Trophoblast cell (in vitro differentiated cells and primary cell): ENCODE results near the gene MAPT.

ENCODE experiments used
- DNase-seq, 2 donors: peaks; one replicate each; pipeline ENCODE4 v3.0.0-alpha.2; 2016
- H2AFZ ChIP-seq: 2 replicates; pipeline ENCODE4 v1.6.1; 2013; ENCODE audit warnings: low read length, moderate library complexity, mild to moderate bottlenecking; ENCODE audit not compliant: insufficient read depth, poor library complexity
- H2AK5ac ChIP-seq: 2 replicates; pipeline ENCODE4 v1.6.1; 2013; ENCODE audit warnings: mild to moderate bottlenecking, low read length
- H2BK120ac ChIP-seq: 2 replicates; pipeline ENCODE4 v1.6.1; 2013; ENCODE audit warnings: low read length, mild to moderate bottlenecking, moderate library complexity; ENCODE audit not compliant: insufficient read depth, poor library complexity
- H2BK12ac ChIP-seq: 2 replicates; pipeline ENCODE4 v1.6.1; 2013; ENCODE audit warnings: mild to moderate bottlenecking, low read length, moderate library complexity
- H2BK5ac ChIP-seq: 2 replicates; pipeline ENCODE4 v1.6.1; 2013; ENCODE audit warnings: low read length, low read depth, moderate library complexity, mild to moderate bottlenecking; ENCODE audit not compliant: poor library complexity
- H3K14ac ChIP-seq: 2 replicates; pipeline ENCODE4 v1.6.1; 2013; ENCODE audit warnings: mild to moderate bottlenecking, low read length
- H3K18ac ChIP-seq: 2 replicates; pipeline ENCODE4 v1.6.1; 2013; ENCODE audit warnings: mild to moderate bottlenecking, low read length
- H3K23ac ChIP-seq: 2 replicates; pipeline ENCODE4 v1.6.1; 2013; ENCODE audit warnings: low read length
- H3K27ac ChIP-seq: 2 replicates; pipeline ENCODE4 v1.5.1; 2013; ENCODE audit warnings: low read depth, mild to moderate bottlenecking, inconsistent platforms, low read length, moderate library complexity
- H3K27me3 ChIP-seq: 2 replicates; pipeline ENCODE4 v1.6.1; 2013; ENCODE audit warnings: inconsistent platforms, mild to moderate bottlenecking, low read length, moderate library complexity; ENCODE audit not compliant: insufficient read depth
- H3K36me3 ChIP-seq, 2 experiments: 1 replicate in 1 of 2; 2 replicates in 1 of 2; pipeline ENCODE4 v1.6.1; 2013; ENCODE audit warnings: low read length in 2 of 2, mild to moderate bottlenecking in 2 of 2, moderate library complexity in 1 of 2; ENCODE audit not compliant: insufficient read depth in 2 of 2, control insufficient read depth in 1 of 2
- H3K4ac ChIP-seq: 2 replicates; pipeline ENCODE4 v1.6.1; 2013; ENCODE audit warnings: low read depth, mild to moderate bottlenecking, low read length, moderate library complexity
- H3K4me1 ChIP-seq, 2 experiments: 1 replicate in 1 of 2; 2 replicates in 1 of 2; pipeline ENCODE4 v1.6.1; 2013; ENCODE audit warnings: low read length in 2 of 2, mild to moderate bottlenecking in 2 of 2, moderate library complexity in 1 of 2; ENCODE audit not compliant: insufficient read depth in 2 of 2, control insufficient read depth in 1 of 2
- H3K4me2 ChIP-seq: 2 replicates; pipeline ENCODE4 v1.6.1; 2013; ENCODE audit warnings: inconsistent platforms, mild to moderate bottlenecking, low read length, moderate library complexity
- H3K4me3 ChIP-seq: 2 replicates; pipeline ENCODE4 v1.5.1; 2013; ENCODE audit warnings: mild to moderate bottlenecking, low read depth, low read length, inconsistent platforms
- H3K79me1 ChIP-seq: one replicate; pipeline ENCODE4 v1.6.1; 2013; ENCODE audit warnings: low read length
- H3K79me2 ChIP-seq: 2 replicates; pipeline ENCODE4 v1.6.1; 2013; ENCODE audit warnings: low read length, mild to moderate bottlenecking; ENCODE audit not compliant: control insufficient read depth, insufficient read depth, poor library complexity
- H3K9ac ChIP-seq: 2 replicates; pipeline ENCODE4 v1.6.1; 2013; ENCODE audit warnings: mild to moderate bottlenecking, low read length
- H3K9me3 ChIP-seq: 2 replicates; pipeline ENCODE4 v1.6.1; 2013; ENCODE audit warnings: low read depth, mild to moderate bottlenecking, control low read depth, inconsistent platforms, low read length; ENCODE audit not compliant: insufficient read depth
- H4K12ac ChIP-seq: 2 replicates; pipeline ENCODE4 v1.6.1; 2013; ENCODE audit warnings: low read depth, mild to moderate bottlenecking, low read length, moderate library complexity
- H4K8ac ChIP-seq: 2 replicates; pipeline ENCODE4 v1.6.1; 2013; ENCODE audit warnings: low read depth, mild to moderate bottlenecking, low read length, moderate library complexity
- H4K91ac ChIP-seq: one replicate; pipeline ENCODE4 v1.6.1; 2013; ENCODE audit warnings: low read depth, mild to moderate bottlenecking, low read length, moderate library complexity
- WGBS: extraction: QIAGEN DNeasy Blood & Tissue Kit; methylation state at CpG from one replicate; pipeline ENCODE4 v1.1.7; 2013; ENCODE audit warnings: missing lambda C conversion rate; ENCODE audit not compliant: insufficient read length, insufficient coverage; ENCODE audit errors: extremely low coverage; 5-methylcytosine and 5-hydroxymethylcytosine counted together

Gene MAPT

DNA sequence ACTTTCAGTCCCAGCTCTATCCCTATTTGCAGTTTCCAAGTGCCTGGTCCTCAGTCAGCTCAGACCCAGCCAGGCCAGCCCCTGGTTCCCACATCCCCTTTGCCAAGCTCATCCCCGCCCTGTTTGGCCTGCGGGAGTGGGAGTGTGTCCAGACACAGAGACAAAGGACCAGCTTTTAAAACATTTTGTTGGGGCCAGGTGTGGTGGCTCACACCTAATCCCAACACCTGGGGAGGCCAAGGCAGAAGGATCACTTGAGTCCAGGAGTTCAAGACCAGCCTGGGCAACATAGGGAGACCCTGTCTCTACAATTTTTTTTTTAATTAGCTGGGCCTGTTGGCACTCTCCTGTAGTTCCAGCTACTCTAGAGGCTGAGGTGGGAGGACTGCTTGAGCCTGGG lies 106.4 kb downstream of the MAPT start:
- H4K12ac ChIP-seq, result no peak overlapping the region
- no peaks in the 10 kb centered on the region for H3K4me1 ChIP-seq
- no peak overlapping the region for H3K4ac ChIP-seq
- no peak overlapping the region for H3K27ac ChIP-seq
- no peak overlapping the region for H4K91ac ChIP-seq
- no peaks in the 10 kb centered on the region for H3K36me3 ChIP-seq
- no peak overlapping the region for H3K14ac ChIP-seq
- no peaks in the 10 kb centered on the region for H3K79me2 ChIP-seq
- no peak overlapping the region for H3K4me2 ChIP-seq
- H3K18ac ChIP-seq, result no peak overlapping the region
- no peak overlapping the region for H3K23ac ChIP-seq
- H3K9me3 ChIP-seq, result peaks cover 2% of the 10 kb centered on the region
- no peaks in the 10 kb centered on the region for H3K79me1 ChIP-seq
- no peak overlapping the region for H2AFZ ChIP-seq
- no peak for DNase-seq
- no peak overlapping the region for H3K9ac ChIP-seq
- no peak overlapping the region for H4K8ac ChIP-seq
- no peaks in the 10 kb centered on the region for H3K27me3 ChIP-seq
- H2BK12ac ChIP-seq, result no peak overlapping the region
- no peak overlapping the region for H2AK5ac ChIP-seq
- no peak overlapping the region for H3K4me3 ChIP-seq
- WGBS, result no CpG with 5 or more reads among the region's 2 CpGs
- H2BK120ac ChIP-seq, result no peak overlapping the region
- H2BK5ac ChIP-seq, result no peak overlapping the region

DNA sequence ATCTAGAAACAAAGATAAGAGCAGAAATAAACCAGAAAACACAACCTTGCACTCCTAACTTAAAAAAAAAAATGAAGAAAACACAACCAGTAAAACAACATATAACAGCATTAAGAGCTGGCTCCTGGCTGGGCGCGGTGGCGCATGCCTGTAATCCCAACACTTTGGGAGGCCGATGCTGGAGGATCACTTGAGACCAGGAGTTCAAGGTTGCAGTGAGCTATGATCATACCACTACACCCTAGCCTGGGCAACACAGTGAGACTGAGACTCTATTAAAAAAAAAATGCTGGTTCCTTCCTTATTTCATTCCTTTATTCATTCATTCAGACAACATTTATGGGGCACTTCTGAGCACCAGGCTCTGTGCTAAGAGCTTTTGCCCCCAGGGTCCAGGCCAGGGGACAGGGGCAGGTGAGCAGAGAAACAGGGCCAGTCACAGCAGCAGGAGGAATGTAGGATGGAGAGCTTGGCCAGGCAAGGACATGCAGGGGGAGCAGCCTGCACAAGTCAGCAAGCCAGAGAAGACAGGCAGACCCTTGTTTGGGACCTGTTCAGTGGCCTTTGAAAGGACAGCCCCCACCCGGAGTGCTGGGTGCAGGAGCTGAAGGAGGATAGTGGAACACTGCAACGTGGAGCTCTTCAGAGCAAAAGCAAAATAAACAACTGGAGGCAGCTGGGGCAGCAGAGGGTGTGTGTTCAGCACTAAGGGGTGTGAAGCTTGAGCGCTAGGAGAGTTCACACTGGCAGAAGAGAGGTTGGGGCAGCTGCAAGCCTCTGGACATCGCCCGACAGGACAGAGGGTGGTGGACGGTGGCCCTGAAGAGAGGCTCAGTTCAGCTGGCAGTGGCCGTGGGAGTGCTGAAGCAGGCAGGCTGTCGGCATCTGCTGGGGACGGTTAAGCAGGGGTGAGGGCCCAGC lies 107.3 kb downstream of the MAPT start:
- no peak overlapping the region for H2BK5ac ChIP-seq
- no peak overlapping the region for H3K27ac ChIP-seq
- H2BK12ac ChIP-seq, result no peak overlapping the region
- WGBS, result no CpG with 5 or more reads among the region's 13 CpGs
- no peak overlapping the region for H2BK120ac ChIP-seq
- peaks cover 2% of the 10 kb centered on the region for H3K9me3 ChIP-seq
- no peak overlapping the region for H3K4me3 ChIP-seq
- no peak overlapping the region for H4K8ac ChIP-seq
- H4K91ac ChIP-seq, result no peak overlapping the region
- no peak overlapping the region for H3K9ac ChIP-seq
- no peaks in the 10 kb centered on the region for H3K79me2 ChIP-seq
- H3K4ac ChIP-seq, result no peak overlapping the region
- H3K79me1 ChIP-seq, result no peaks in the 10 kb centered on the region
- DNase-seq, result peak in 1 of 2 donors; percentile 43
- H2AFZ ChIP-seq, result no peak overlapping the region
- H3K27me3 ChIP-seq, result no peaks in the 10 kb centered on the region
- H3K23ac ChIP-seq, result no peak overlapping the region
- H2AK5ac ChIP-seq, result no peak overlapping the region
- no peaks in the 10 kb centered on the region for H3K36me3 ChIP-seq
- H3K4me2 ChIP-seq, result no peak overlapping the region
- no peaks in the 10 kb centered on the region for H3K4me1 ChIP-seq
- H3K18ac ChIP-seq, result no peak overlapping the region
- no peak overlapping the region for H3K14ac ChIP-seq
- H4K12ac ChIP-seq, result no peak overlapping the region

DNA sequence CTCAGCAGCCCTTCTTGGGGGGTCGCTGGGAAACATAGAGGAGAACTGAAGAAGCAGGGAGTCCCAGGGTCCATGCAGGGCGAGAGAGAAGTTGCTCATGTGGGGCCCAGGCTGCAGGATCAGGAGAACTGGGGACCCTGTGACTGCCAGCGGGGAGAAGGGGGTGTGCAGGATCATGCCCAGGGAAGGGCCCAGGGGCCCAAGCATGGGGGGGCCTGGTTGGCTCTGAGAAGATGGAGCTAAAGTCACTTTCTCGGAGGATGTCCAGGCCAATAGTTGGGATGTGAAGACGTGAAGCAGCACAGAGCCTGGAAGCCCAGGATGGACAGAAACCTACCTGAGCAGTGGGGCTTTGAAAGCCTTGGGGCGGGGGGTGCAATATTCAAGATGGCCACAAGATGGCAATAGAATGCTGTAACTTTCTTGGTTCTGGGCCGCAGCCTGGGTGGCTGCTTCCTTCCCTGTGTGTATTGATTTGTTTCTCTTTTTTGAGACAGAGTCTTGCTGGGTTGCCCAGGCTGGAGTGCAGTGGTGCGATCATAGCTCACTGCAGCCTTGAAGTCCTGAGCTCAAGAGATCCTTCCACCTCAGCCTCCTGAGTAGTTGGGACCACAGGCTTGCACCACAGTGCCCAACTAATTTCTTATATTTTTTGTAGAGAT lies 108.1 kb downstream of the MAPT start:
- Histone ChIP-seq H3K79me2 (no peaks in the 10 kb centered on the region), H3K23ac (no peak overlapping the region), H3K27me3 (no peaks in the 10 kb centered on the region), H3K18ac (no peak overlapping the region), H3K36me3 (no peaks in the 10 kb centered on the region), H2AFZ (no peak overlapping the region), H2BK120ac (no peak overlapping the region), H3K9ac (no peak overlapping the region), H4K91ac (no peak overlapping the region), H2BK5ac (no peak overlapping the region), H3K14ac (no peak overlapping the region), H3K4me1 (no peaks in the 10 kb centered on the region), H2AK5ac (no peak overlapping the region), H2BK12ac (no peak overlapping the region), H3K27ac (no peak overlapping the region), H3K79me1 (no peaks in the 10 kb centered on the region), H3K4me2 (no peak overlapping the region), H4K8ac (no peak overlapping the region), H4K12ac (no peak overlapping the region), H3K4me3 (no peak overlapping the region), H3K9me3 (peaks cover 2% of the 10 kb centered on the region), H3K4ac (no peak overlapping the region)
- DNase-seq, result peak; percentile 69 to 90
- no CpG with 5 or more reads among the region's 8 CpGs for WGBS

DNA sequence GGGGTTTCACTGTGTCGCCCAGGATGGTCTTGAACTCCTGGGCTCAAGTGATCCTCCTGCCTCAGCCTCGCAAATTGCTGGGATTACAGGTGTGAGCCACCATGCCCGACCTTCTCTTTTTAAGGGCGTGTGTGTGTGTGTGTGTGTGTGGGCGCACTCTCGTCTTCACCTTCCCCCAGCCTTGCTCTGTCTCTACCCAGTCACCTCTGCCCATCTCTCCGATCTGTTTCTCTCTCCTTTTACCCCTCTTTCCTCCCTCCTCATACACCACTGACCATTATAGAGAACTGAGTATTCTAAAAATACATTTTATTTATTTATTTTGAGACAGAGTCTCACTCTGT lies 108.6 kb downstream of the MAPT start:
- no peak overlapping the region for H3K4ac ChIP-seq
- no peak overlapping the region for H3K4me3 ChIP-seq
- H3K36me3 ChIP-seq, result no peaks in the 10 kb centered on the region
- H2BK5ac ChIP-seq, result no peak overlapping the region
- peaks cover 2% of the 10 kb centered on the region for H3K9me3 ChIP-seq
- no CpG with 5 or more reads among the region's 7 CpGs for WGBS
- no peak overlapping the region for H2BK12ac ChIP-seq
- H3K27me3 ChIP-seq, result no peaks in the 10 kb centered on the region
- no peak overlapping the region for H3K23ac ChIP-seq
- no peaks in the 10 kb centered on the region for H3K79me2 ChIP-seq
- no peak for DNase-seq
- H4K91ac ChIP-seq, result no peak overlapping the region
- H3K18ac ChIP-seq, result no peak overlapping the region
- H2AK5ac ChIP-seq, result no peak overlapping the region
- no peak overlapping the region for H3K27ac ChIP-seq
- no peak overlapping the region for H4K12ac ChIP-seq
- no peak overlapping the region for H2BK120ac ChIP-seq
- no peaks in the 10 kb centered on the region for H3K4me1 ChIP-seq
- no peak overlapping the region for H4K8ac ChIP-seq
- no peak overlapping the region for H2AFZ ChIP-seq
- H3K9ac ChIP-seq, result no peak overlapping the region
- H3K79me1 ChIP-seq, result no peaks in the 10 kb centered on the region
- no peak overlapping the region for H3K4me2 ChIP-seq
- no peak overlapping the region for H3K14ac ChIP-seq
